ENCODE measurements around the gene PPM1J. TPM values are rescaled to one million over a fixed set of nuclear protein-coding genes. Genes with fewer than 3 reads are reported as not detected.
"Not testable (repeated sequence)": the region's sequence is repeated elsewhere in the genome, so short reads cannot be mapped to it uniquely, and the experiment has no call there.

PPM1J gene
- total RNA-seq, 2 donors from 2014 or later = 1.1 to 1.2 TPM

DNA sequence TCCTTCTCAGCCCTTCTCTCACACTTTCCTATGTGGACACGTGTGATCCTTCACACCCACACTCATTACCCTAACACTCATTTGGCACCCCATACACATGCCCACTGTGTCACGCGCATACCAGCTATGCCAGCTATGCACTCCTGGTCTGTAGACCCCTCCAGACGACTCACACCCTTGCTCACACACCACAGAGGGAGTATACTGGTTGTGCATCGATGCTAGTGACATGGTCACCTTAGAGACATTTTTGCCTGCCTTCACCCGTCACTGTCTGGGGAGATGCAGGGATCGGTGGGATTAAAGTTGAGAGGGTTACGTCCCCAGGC, 8.3 kb upstream of the PPM1J start:
- intact Hi-C loops (cut with DNase I, micrococcal nuclease) = no loop called here
- DNase-seq (no peak), ATAC-seq (no peak)

DNA sequence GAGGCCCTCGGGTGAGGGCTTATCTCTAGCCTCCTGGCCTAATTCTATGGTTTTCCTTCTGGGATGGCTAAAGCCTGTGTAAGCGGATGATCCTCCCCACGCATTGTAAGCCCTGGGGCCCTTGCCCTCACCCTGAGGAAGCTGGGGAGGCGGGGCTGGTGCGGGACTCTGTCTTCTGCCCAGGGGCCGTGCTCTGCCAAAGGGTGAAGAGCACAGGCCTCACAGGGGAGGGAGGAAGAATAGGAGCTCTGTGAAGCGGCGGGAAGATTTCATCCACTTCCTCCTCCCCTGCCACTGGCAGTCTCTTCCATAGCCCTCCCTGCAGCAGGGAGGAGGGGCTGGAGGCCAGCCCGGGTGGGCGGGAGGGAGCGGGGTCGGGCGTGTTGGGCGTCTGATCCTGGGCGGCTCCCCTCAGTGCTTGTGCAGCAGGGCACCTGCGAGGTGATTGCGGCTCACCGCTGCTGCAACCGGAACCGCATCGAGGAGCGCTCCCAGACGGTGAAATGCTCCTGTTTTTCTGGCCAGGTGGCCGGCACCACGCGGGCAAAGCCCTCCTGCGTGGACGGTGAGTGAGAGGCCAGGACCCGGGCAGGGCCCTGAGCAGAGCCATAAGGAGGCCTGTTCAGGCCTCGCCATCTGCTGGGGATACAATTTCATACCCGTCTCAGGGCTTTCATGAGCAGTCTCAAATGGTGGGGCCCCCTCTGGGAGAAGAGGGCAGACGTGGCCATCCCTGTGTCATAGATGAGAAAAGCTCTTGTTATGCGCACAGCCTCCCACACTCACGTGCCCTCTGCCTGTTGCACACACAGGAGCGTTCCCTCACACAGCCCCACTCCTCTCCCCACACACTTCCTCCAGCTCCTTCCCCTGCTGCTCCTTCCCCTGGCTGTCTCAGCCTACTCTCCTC, 7.7 kb upstream of the PPM1J start:
- intact Hi-C loops (cut with DNase I, micrococcal nuclease) = no loop called here
- DNase-seq (no peak), ATAC-seq (peak; percentile 67)

DNA sequence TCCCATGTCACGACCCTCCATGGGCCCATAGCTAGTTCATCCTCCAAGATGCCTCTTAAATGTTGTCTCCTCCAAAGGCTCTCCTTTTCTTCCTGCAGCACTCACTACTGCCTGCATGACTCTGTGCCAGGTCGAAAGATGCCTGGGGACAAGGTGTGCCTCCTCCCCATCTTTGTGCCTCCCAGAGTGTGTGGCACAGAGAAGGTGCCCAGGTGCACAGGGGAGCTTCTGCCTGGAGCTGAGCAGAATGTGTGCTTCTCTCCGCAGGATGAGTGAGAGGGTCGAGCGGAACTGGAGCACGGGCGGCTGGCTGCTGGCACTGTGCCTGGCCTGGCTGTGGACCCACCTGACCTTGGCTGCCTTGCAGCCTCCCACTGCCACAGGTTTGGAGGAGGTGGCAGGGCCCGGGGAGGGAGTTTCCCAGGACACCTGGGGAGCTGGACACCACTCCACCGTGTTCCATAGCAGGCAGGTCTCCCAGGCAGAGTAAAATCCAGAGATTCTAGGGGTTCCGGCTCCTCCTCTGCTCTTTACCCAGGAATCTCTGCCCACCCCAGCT, 6.9 kb upstream of the PPM1J start:
- intact Hi-C loops (cut with DNase I, micrococcal nuclease) = no loop called here
- DNase-seq = no peak
- no peak for ATAC-seq

DNA sequence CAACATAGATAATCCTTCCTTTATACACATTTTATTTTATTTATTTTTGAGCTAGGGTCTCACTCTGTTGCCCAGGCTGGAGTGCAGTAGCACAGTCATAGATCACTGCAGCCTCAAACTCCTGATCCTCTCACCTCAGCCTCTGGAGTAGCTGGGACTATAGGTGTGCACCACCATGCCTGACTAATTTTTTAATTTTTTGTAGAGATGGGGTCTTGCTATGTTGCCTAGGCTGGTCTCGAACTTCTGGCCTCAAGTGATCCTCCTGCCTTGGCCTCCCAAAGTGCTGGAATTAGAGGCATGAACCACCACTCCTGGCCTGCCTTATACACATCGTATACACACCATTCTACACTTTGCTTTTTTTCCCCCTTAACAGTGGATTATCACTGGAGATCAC, 6.2 kb upstream of the PPM1J start:
- DNase-seq; ATAC-seq; intact Hi-C loops (cut with DNase I, micrococcal nuclease): not testable (repeated sequence)

DNA sequence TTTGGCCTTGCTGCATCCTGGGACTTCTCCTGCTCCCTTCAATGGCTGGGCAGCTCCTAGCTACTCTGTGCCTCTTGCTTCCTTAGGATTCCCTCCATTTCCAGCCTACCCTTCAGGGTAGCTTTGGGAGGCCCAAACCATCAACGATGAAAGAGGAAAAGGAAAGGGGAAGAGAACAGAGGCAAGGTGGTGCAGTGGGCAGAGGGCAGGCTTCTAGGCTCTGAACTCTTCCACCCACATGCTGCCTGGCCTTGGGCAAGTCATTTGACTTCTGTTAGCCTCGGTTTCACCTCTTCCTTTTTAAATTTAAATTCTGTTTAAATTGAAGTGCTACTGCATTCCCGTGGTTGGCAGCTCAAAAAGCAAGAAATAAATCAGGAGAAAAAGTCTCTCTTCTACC, 5.7 kb upstream of the PPM1J start:
- intact Hi-C loops (cut with DNase I, micrococcal nuclease) = no loop called here
- no peak for DNase-seq
- ATAC-seq = no peak

DNA sequence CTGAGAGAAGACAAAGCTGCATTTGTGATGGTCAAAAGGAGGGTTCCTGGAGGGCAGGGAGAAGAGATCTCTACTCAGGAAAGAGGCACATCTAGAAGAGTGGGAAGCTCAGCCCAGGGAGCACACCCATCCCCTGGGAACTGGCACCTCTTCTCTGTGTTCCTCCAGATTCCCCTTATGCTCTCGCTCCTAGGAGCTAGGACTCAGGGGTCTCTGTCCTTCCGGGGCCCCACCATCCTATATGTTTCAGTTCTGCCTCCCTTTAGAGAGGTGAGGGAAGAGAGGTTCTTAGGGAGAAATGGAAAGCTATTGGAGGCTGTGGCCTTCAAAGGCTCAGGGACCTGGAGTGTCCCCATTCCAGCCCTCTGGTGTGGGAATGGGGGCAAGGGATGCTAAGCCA, 4.6 kb upstream of the PPM1J start:
- intact Hi-C loops (cut with DNase I, micrococcal nuclease) = loop anchor here (10.0 kb wide), 2 partner anchors 85 to 325 kb away; no protein-coding TSS in a partner anchor

DNA sequence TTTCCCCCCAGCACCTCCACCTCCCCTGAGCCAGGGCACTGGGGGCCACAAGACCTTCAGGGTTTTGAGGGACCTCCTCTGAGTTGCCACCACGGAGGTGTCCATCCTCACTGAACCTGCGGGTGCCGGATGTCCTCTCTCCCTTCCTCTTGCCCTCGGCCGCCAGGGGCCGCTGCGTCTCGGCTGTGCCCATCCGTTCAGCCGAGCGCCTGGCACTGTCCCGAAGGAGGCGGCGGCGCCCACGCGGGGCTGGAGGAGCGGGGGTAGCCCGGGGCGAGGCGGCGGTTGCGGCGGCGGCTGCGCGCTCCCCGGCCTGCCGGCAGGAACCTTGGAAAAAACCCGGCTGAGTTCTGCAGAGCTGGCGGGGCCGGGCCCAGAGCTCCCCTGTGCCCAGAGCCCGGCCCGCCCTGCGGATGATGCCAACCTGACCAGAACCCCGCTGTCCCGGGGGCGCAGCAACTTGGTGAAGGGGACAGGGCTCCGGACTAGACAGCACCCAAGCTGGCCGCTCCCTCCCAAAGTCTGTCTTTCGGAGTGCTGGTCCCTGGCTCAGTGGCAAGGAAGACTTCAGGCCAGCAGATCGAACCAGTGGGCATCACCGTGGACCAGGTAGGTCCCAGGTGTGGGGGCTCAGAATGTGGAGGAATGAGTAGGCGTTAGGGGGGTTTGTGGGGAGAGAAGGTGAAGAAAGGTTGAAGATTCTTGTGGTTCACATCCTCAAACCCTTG, 3.7 kb upstream of the PPM1J start:
- DNase-seq = peak; percentile 70 to 86
- peak; percentile 27 for ATAC-seq
- intact Hi-C loops (cut with DNase I, micrococcal nuclease) = loop anchor here (10.0 kb wide), 2 partner anchors 86 to 326 kb away; no protein-coding TSS in a partner anchor

More for the DNA sequence above, 4.6 kb upstream of the PPM1J start:
- DNase-seq (no peak), ATAC-seq (no peak)

DNA sequence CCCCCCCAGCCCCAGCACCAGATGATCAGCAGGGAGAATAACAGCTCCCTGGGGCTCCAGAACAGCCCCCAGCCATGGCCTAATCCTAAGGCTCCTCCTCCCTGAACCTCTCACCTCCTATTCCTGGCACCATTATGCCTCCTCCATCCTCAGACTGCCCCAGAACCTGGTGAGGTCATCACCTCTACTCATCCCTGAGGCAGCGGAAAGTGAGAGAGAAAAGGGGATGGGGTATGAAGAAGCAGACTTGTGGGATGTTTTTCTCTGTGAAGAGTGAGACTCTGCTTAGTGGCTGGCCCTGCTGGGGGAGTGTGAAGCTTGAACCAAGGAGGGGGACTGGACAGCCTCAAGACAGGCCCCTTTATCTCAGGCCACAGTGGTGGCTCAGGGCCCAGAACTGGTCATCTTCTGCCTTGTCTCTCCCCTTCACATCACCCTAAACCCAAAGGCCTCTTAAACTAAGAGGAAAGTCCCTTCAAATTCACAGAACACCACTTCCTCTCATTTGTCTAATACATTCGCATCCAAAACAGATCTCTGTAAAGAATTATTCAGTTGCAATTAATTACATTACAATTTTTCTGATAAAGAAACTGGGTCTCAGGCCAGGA, 2.2 kb upstream of the PPM1J start:
- no peak for ATAC-seq
- no peak for DNase-seq

DNA sequence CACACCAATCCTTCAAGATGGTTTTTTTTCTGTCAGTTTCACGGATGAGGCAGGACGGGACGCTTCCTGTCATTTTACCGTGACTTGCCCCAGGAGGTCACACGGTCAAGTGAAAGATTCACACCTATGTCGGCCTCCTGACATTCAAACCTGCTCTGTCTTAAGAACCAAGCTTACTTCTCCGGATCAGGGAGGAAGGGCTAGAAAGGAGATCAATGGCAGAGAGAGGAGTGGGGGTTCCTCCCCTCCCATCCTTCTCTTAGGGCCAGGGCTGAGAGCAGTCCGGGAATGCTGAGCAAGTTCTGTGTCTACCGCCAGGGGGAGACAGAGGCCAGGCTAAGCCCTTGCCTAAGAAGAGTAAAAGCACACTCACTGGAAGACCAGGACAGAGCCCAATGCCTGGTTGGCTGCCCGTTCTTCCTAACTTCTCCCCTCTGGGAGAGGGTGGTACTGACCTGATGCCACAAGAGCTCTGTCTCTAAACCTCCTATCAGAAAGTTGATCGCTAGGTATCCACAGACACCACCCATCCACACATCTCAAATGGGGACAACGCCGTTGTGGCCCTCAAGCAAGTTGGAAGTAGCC, 1.1 kb upstream of the PPM1J start:
- intact Hi-C loops (cut with DNase I, micrococcal nuclease) = loop anchor here (2.0 to 10.0 kb wide), 3 partner anchors 89 to 329 kb away; no protein-coding TSS in a partner anchor
- peak; percentile 80 to 88 for DNase-seq

More for the DNA sequence above, 2.2 kb upstream of the PPM1J start:
- intact Hi-C loops (cut with DNase I, micrococcal nuclease) = loop anchor here (2.0 to 10.0 kb wide), 3 partner anchors 87 to 327 kb away; no protein-coding TSS in a partner anchor

DNA sequence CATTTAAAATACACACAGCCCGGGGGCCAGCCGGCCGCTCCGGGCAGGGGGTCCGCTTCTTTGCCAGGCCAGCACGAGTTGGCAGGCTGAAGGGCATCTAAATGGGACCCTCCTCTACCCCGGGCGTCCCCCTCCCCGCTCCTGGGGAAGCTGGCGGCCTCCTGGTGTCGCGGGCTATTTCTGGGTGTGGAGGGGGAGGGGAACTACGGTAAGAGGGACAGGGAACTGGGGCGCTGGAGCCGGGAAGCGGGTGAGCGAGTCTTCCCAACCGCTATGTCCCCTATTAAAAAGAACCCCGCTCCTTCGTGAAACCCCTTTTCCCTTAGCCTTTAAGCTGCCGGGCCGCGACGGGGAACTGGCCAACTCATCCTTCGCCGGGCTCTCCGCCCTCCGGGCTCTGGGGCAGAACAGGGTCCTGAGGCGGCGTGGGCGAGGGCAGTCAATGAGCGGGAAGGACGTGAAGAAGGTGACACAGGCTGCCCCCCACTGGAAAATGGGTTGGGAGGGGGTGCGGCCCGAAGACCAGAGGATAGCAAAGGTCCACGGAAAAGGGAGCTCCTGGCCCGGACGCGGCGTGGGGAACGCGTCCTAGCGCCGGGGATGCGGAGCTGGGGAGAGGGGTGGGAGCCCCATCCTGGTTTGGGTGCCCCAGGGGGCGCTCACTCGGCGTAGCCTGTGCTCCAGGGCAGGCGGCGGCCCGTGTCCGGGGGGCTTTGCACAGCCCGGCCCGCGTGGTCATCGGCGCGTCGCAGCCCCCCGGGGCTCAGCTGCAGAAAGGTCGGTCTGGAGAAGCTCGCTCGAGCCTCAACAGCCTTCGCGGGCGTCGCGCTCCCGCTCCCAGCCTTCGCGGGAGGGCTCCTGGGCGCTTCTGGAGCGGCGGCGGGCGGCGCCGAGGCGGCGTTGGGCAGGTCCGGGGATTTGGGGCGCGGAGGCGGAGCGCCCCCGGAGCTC, 544 bp downstream of the PPM1J start:
- DNase-seq (peak in 1 of 2 donors; percentile 56), ATAC-seq (peak; percentile 3)
- intact Hi-C loops (cut with DNase I, micrococcal nuclease) = loop anchor here (10.0 kb wide), 2 partner anchors 90 to 330 kb away; no protein-coding TSS in a partner anchor

More for the DNA sequence above, 1.1 kb upstream of the PPM1J start:
- ATAC-seq = peak; percentile 65

DNA sequence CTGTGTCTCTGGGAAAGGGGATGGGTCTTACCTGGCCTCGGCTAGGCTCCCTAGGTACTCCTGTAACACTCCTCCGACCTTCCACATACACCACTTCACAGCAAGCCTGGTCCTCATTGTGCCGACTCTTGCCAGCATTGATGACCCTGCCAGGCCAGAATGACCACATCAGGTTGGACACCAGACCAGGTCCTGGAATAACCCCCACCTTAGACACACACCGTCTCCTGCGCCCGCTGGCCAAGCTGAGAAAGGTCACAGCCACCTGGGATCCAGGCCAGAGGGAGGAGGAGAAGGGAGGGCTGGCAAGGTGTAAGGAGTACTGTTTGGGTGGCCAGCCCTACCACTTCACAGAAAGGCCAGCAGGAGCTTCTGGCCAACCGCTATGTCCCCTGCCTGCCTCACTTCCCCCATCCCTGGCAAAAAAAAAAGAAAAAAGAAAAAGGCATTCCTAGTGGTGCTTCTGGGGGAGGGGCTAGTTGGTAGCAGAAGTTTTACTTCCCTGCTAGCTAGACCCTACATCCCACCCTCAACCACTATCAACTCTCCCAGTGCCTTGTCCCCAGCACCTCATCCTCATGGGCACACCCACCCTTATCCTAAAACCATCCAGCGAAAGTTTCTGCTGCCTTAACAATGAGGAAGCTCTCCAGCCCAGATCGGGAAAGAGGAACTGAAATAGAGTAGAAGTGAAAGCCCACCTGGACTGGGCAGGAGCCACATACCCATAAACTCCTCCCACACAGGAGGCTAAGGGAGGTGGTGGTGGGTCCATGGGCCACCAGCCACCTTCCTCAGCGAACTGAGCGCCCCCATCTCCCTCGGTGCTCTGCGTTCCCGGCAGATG, 1.4 kb downstream of the PPM1J start:
- intact Hi-C loops (cut with DNase I, micrococcal nuclease) = loop anchor here (10.0 kb wide), 2 partner anchors 91 to 331 kb away; no protein-coding TSS in a partner anchor
- no peak for ATAC-seq
- no peak for DNase-seq

DNA sequence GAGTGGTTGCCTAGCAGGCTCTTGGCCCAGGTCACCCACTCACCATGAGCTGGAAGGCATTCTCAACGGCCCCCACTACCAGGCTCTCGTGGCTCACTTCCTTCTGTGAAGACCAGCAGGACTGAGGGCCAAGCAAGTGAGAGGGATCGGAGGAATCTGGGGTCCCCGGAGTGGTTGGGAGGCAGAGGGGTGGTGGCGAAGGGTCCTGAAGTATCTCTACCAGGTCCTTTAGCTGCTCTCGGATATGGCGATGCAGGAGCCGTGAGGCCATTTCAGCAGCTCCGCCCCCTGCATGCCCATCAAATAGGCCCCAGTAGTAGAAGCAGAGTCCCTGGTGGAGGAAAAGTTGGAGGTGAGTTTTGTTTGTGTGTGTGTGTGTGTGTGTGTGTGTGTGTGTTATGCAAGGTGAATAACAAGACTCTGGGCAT, 2.4 kb downstream of the PPM1J start:
- DNase-seq (no peak), ATAC-seq (no peak)
- intact Hi-C loops (cut with DNase I, micrococcal nuclease) = loop anchor here (10.0 kb wide), 2 partner anchors 92 to 332 kb away; no protein-coding TSS in a partner anchor

DNA sequence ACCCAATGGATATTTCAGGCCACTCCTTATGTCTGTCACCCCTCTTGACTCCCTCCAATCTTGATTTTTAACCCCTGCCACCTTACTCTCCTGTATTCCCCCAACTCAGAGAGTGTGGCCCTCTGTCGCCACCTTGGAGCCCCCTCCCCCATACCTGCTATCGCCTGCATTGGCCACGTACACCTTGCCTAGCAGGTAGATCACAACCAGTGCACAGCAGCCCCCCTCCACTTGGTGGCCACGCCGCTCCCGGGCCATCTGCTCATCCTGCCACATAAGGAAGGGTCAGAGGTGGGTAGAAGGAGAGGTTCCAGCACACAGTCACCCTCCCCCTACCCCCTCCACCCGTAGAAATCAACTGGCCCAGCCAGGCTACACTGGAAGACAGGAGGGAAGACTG, 2.9 kb downstream of the PPM1J start:
- intact Hi-C loops (cut with DNase I, micrococcal nuclease) = loop anchor here (10.0 kb wide), 2 partner anchors 93 to 333 kb away; no protein-coding TSS in a partner anchor
- no peak for DNase-seq

DNA sequence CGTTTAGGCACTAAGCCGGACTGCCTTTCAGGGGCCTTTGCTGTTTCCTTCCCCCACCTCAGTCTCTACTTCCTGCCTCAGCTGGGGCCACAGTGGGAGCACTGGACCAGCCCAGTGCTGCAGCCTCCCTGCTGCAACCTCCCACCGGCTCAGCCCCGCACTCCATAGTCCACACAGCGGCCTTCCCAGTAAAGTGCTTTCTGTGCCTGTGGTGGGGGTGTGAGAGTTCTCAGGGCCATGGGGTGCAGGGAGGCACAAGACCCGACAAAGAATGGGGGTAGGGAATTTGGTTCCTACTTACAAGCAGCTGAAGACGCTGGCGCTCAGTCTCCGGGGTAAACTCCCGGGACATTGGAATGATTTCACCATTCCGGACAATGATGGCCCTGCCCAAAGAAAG, 3.5 kb downstream of the PPM1J start:
- ATAC-seq (no peak), DNase-seq (no peak)
- intact Hi-C loops (cut with DNase I, micrococcal nuclease) = loop anchor here (10.0 kb wide), 2 partner anchors 93 to 333 kb away; no protein-coding TSS in a partner anchor

More for the DNA sequence above, 2.9 kb downstream of the PPM1J start:
- no peak for ATAC-seq

DNA sequence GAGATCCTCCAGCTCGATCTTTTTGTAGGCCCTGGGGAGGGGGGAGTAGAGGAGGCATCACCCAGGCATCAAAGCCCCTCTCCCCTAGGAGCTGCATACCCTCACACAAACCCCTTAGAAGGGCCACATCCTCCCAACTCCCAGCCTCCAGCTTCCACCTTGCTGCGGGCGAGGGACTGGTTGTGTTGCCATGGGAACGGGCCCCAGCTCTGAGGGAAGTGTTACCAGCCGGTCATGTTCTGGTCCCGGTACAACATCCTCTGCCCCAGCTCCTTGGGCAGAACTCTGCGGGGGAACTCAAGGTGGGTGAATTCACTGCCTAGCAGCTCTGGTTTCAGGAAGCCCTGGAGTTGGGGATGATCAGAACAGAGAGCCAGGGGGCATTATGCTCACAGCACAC, 4.1 kb downstream of the PPM1J start:
- intact Hi-C loops (cut with DNase I, micrococcal nuclease) = loop anchor here (10.0 kb wide), 2 partner anchors 94 to 334 kb away; no protein-coding TSS in a partner anchor
- ATAC-seq = no peak
- DNase-seq = no peak

DNA sequence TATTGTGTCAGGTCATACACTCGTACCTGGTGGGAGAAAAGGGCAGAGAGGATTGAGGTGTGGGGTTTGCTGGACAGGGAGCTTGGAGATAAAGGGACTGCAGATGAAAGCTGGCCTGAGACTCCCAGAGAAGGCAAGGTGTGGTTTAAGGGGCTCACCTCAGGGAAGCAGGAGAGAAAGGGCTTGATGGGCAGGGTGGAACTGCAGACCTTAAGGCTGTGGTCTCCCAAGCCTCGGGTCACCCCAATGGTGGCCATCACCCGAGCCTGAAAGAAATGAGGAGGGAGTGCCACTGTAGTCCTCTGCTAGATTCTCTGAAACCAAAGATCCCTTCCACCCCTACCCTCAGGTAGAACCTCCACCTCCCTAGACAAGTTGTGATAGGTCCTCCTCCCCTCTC, 4.5 kb downstream of the PPM1J start:
- intact Hi-C loops (cut with DNase I, micrococcal nuclease) = loop anchor here (10.0 kb wide), 2 partner anchors 94 to 334 kb away; no protein-coding TSS in a partner anchor
- no peak for ATAC-seq

More for the DNA sequence above, 4.5 kb downstream of the PPM1J start:
- DNase-seq = no peak
